GM10266 (cell line): ENCODE measurements around the gene NAA11.
"Not testable (repeated sequence)": the region's sequence is repeated elsewhere in the genome, so short reads cannot be mapped to it uniquely, and the experiment has no call there.

Experiments used
- DNase-seq: peaks from one replicate; pipeline ENCODE4 v3.0.0; 2012; ENCODE audit errors: extremely low spot score
- CTCF ChIP-seq: IDR thresholded peaks from 2 replicates; pipeline ENCODE4 v1.5.1; 2012; ENCODE audit warnings: mild to moderate bottlenecking, low read depth; ENCODE audit not compliant: control insufficient read depth, insufficient read depth; ENCODE audit errors: missing control alignments

Gene NAA11

GRCh38 chr4:79288185-79288584, 37.7 kb downstream of the NAA11 start:
- no peak for DNase-seq

GRCh38 chr4:79287718-79288117, 38.1 kb downstream of the NAA11 start:
- no peak for DNase-seq
- TF ChIP-seq CTCF, result no peak

More at GRCh38 chr4:79288185-79288584, 37.7 kb downstream of the NAA11 start:
- TF ChIP-seq CTCF, result no peak

GRCh38 chr4:79287076-79287475, 38.8 kb downstream of the NAA11 start:
- no peak for DNase-seq
- no peak for TF ChIP-seq CTCF

- DNase-seq, result no peak
- no peak for TF ChIP-seq CTCF
Measured at GRCh38 chr4:79281566-79282359, 44.1 kb downstream of the NAA11 start.

- not testable (repeated sequence) for DNase-seq
Measured at GRCh38 chr4:79277467-79277866, 48.4 kb downstream of the NAA11 start.

GRCh38 chr4:79273915-79274314, 51.9 kb downstream of the NAA11 start:
- no peak for DNase-seq
- no peak for TF ChIP-seq CTCF

GRCh38 chr4:79272761-79273160, 53.1 kb downstream of the NAA11 start:
- TF ChIP-seq CTCF, result no peak

More at GRCh38 chr4:79272761-79273160, 53.1 kb downstream of the NAA11 start:
- no peak for DNase-seq
